Mammary epithelial cell (primary cell): ENCODE results near the gene RPS6KA3.

Source experiments
- CTCF ChIP-seq, 2 donors: IDR thresholded peaks in 1 of 2; conservative IDR thresholded peaks in 1 of 2; 2 replicates each; pipeline ENCODE4 v1.5.1; 2011 to 2012; ENCODE audit warnings: inconsistent platforms in 2 of 2, low read length in 2 of 2, mild to moderate bottlenecking in 2 of 2, control low read depth in 1 of 2, low read depth in 1 of 2; ENCODE audit not compliant: insufficient read depth in 1 of 2; ENCODE audit errors: extremely low read depth in 1 of 2
- EZH2 ChIP-seq: IDR thresholded peaks from 2 replicates; pipeline ENCODE4 v1.6.1; 2012; ENCODE audit warnings: low read length, inconsistent platforms, borderline replicate concordance

GRCh38 chrX:20171887-20172286 is 94.8 kb downstream of the RPS6KA3 start:
- TF ChIP-seq CTCF (conservative IDR thresholded peaks at IDR 0.05 in 1 of 2, IDR thresholded peaks at IDR 0.05 in 1 of 2; ENCODE audit: extremely low read depth in 1 of 2, insufficient read depth in 1 of 2, low read depth in 1 of 2, low read length in 2 of 2) (no peak), EZH2 (no peak)
